ENCODE data around the gene CCT3.
A peak's percentile ranks its signal among the peaks of the same experiment; 100 is the strongest.
"Not testable (repeated sequence)": the region's sequence is repeated elsewhere in the genome, so short reads cannot be mapped to it uniquely, and the experiment has no call there.

CCT3 gene

DNA sequence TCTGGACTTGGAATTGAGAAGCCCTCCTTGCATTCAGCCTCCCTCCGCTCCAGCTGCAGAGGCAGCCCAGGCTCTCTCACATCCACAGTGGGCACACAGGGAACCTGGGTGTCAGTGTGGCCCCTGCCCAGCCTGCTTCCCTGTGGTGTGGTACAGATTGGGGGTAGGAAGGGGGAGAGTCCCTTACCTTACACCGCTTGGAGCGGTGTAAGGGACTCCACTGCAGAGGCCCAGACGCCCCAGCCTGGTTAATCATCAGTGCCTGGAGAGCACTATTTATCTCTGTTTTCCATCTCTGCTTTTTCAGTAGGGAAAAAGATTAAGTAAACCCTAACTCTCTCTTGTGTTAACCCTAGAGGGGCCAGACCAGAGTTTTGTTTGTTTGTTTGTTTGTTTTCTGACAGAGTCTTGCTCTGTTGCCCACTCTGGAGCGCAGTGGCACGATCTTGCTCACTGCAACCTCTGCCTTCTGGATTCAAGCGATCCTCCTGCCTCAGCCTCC lies 30.1 kb upstream of the CCT3 start:
- no peak for DNase-seq

DNA sequence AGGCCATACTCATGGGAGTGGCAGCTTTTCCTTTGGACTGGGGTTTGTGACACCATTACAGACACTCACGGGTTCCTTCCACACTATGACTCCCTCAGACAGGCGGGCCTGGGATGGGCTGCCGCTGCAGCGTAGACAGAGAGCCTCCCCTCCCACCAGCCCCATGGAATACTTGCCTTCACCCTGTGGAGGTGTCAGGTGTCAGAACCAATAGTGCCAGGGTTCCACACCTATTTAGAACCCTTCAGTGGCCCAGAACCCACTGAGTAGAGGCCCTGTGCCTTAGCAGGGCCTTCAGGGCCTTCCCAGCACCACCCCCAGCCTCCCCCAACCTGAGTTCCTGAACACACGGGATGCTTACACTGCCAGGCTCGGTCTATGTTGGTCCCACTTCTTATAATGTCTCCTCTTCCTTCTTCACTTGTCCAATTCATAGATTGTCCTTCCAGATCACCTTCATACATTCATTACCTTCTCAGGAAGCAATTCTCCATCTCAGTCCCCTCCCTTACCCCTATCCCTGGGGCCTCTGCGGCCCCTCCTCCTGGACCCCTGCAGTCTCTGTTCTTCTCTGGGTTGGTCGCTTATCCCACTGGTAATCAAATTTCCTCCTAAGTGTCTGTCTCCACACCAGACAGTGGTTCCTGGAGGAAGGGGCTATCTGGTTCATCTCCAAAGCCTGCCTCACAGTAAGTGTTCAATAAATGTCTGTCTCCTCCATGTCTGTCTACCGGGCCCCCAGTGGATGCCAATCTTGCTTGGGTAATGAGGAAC lies 29.5 kb upstream of the CCT3 start:
- no peak for DNase-seq

DNA sequence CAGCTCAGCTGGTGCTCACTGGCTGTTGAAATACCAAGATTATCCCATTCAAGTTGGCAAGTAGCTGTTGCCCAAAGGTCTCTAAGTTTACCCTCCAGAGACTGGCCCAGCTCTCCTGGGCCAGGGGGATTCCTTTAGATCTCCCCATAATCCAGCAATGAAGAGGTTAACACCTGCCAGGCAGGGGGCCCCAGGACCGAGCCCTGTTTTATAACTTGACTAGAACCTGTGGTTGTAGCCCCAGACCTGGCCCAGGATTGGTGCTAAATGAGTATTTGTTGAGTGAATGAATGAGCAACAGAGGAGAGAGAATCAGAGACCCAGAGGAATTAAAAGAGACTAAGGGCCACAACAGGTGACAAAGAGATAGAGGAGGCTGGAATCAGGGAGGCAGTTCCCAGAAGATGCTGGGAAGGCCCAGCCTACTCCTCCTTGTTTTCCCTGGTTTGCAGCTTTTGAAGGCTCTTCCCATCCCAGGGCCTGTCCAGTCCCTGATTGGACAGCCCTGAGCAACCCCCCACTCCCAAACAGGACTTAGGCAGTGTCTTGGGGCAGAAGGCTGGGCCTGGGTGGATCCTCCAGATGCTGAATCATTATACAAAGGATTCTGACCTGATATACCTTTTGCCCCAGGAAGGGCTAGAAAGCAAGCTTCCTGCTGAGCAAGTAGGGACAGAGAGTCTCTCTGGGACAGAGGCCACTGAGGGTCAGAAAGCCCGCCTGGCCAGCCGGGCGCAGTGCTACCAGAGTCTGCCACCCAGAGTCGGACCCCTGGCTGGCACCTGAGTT lies 28.5 kb upstream of the CCT3 start:
- DNase-seq = no peak

DNA sequence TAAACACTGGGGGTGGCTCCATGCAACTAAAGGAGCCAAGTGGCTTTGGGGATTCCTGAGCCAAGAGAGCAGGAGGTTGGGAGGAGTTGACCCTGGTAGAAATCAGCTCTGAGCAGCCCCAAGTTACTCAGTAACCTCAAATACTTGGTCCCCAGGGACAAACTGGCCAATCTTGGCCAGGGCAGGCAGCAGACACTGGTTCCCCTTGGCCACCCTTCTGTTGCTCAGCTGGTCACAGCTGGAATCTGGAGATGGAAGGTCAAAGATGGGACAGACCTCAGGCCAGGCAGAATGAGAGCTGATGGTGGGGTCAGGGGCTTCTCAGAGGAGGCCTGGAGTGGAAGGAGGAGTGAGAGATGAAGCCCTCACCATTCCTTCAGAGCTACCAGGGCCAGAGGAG lies 27.7 kb upstream of the CCT3 start:
- no peak for DNase-seq

DNA sequence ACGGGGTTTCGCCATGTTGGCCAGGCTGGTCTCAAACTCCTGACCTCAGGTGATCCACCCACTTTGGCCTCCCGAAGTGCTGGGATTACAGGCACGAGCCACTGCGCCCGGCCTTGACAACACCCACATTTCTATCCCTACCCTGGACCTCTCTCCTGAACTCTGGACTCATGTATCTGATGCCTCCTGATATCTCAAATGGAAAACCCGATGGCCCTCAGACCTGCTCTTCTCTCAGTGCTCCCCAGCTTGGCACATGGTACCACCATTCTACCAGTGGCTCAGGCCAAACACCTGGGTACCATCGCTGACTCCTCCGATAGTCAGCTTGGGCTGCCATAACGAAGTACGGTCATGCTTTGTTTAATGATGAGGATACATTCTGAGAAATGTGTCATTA lies 22.4 kb upstream of the CCT3 start:
- DNase-seq = no peak

DNA sequence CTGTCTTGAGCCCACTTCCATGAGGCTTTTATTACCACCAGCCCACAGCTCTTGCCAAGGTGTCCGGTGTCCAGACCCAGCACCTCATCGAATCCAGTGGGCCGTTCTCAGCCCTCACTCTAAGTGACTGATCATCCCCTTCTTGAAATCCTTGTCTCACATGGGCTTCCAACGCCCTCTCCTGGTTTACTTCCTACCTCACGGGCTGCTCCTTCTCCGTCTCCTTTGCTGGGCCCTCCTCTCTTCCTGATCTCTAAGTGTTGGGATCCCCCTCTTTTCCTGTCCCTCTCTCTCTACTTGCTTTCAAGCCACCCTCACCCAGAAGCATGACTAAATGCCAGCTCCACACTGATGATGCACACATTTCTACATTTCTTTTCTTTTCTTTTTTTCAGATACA lies 21.9 kb upstream of the CCT3 start:
- DNase-seq = no peak

DNA sequence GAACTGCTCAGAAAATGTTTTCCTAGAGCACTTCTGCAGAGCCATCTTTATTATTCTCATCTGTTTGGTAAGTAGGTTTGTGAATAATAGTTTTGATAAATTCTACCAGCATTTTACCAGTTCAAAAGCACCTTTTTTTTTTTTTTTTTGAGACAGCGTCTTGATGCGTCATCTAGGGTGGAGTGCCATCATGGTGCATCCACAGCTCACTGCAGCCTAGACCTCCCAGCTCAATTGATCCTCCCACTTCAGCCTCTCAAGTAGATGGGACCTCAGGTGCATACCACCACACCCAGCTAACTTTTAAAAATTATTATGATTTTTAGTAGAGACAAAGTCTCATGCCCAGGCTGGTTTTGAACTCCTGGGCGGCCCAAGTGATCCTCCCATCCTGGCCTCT lies 21.2 kb upstream of the CCT3 start:
- no peak for DNase-seq

DNA sequence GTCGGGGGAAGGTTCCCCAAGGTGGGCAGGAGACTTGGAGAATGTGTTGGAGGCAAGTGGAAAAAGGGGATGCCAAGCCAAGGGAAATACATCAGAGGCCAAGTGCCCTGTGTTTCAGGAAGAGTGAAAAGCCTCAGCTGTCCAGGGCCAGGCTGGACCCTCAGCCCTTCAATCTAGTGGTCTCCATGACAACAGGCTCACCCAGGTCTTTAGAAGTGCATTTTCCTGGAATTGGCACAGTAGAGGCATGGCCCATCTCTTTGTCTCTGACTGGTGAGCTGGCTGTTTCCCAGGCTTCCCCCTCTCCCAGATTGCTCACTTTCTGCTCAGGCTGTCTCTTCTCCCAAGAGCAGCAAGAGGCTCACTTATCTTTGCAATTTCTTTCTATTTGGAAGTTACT lies 20.5 kb upstream of the CCT3 start:
- no peak for DNase-seq

DNA sequence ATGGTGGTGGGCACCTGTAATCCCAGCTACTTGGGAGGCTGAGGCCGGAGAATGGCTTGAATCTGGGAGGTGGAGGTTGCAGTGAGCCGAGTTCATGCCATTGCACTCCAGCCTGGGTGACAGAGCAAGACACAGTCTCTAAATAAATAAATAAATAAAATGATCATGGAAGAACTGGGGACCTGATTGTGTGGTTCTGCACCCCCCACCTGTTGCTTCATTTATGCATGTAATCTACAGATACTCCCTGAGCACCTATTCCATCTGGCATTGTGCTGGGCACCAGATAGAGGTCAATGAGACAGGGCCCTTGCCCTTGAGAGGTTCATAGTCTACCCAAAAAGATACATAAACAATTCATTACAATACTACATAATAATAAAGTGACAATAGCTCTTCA lies 19.9 kb upstream of the CCT3 start:
- DNase-seq = no peak

DNA sequence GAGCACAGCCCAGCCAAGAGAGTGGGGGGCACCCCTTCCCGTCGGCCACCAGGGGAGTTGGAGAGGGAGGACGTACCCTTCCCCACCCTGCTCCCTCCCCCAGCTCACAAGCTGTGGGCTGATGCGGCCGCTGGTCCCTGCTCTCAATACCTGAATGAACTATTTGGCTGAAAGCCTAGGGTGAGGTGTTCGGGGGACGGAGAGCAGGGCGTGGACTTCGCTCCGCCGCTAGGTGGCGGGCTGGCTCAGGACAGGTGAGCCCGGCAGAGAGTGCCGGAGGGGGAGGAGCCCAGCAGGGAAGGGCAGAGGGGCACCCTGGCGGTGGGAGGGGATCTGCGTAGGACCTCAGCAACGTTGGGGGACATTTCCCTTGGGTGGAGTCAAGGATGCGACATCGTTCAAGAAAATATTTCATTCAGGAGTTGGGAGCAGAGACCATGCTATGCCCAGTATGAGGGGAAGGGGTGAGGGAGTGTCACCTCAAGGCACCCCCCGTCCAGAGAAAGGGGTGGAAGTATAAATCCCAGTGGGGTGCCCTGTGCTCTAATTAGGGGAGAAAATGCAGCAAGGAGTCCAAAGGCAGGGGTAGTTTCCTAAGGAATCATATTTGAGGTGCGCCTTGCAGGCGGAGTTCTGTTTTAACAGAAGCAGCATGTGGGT lies 18.9 kb upstream of the CCT3 start:
- DNase-seq = peak; percentile 51

DNA sequence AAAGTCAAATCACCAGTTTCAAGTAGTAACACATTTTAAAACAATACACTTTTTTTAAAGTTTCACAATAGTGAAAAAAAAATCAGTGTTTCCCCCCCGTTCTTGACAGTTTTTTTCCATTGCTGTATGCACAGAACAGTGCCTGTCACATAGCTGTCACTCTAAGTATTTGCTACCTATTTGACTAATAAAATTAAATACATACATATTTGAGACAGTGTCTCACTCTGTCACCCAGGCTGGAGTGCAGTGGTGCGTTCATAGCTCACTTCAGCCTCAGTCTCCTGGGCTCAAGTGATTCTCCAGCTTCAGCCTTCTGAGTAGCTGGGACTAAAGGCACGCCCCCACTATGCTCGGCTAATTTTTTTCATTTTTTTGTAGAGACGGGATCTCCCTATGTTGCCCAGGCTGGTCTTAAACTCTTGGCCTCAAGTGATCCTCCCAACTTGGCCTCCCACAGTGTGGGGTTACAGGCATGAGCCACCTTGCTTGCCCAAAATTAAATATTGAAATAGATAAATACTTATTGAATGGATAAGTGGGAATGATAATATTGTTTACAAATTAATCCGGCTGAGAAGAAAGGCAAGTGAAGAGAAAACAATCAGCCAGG lies 18.3 kb upstream of the CCT3 start:
- no peak for DNase-seq

DNA sequence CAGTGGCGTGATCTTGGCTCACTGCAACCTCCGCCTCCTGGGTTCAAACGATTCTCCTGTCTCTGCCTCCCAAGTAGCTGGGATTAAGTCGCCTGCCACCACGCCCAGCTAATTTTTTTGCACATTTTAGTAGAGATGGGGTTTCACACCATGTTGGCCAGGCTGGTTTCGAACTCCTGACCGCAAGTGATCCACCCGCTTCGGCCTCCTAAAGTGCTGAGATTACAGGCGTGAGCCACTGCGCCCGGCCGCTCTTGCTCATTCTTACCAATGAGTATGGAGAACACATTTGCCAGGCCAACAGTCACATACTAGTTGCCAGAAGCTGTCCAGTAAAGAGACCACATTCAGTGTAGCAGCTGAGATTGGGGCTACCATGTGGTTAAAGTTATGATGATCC lies 14.4 kb upstream of the CCT3 start:
- DNase-seq = not testable (repeated sequence)

DNA sequence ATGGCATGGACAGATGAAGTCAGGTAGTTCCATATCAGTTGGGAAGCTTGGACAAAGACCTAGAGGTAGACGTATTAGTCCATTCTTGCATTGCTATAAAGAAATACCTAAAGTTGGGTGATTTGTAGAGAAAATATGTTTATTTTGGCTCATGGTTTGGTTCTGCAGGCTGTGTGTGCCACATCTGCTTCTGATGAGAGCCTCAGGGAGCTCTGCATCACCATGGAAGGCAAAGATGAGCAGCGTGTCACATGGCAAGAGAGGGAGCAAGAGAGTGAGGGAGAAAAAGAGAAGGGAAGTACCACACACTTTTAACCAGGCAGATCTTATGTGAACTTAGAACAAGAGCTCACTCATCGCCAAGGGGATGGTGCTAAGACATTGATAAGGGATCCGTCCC lies 9.2 kb upstream of the CCT3 start:
- no peak for DNase-seq

DNA sequence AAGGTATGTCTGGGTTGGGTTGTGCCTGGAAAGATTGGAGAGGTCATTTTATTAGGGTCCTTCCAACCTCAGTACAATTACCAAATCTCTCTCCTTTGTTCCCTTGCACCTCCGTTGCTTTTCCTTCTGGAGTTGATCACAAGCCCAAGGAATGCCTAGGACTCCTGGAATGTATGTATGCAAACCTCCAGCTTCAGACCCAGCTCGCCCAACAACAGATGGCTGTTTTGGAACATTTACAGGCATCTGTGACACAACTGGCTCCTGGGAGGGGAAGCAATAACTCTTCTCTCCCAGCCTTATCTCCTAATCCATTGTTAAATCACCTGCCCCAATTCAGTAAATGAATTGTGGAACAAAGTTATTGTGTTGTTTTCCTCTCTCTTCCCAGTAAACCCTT lies 8.5 kb upstream of the CCT3 start:
- no peak for DNase-seq

DNA sequence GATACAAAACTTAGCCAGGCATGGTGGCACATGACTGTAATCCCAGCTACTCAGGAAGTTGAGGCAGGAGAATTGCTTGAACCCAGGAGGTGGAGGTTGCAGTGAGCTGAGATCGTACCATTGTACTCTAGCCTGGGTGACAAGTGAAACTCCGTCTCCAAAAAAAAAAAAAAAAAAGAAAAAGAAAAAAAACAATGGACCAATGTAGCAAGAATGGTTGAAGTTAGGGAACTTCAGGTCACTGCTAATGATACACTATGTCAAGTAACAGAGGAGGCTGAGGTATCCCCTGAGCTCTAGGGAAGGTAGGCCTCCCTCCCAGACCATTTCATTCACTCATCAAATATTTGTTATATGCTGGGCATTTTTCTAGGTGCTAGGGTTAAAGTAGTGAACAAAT lies 7.9 kb upstream of the CCT3 start:
- not testable (repeated sequence) for DNase-seq

DNA sequence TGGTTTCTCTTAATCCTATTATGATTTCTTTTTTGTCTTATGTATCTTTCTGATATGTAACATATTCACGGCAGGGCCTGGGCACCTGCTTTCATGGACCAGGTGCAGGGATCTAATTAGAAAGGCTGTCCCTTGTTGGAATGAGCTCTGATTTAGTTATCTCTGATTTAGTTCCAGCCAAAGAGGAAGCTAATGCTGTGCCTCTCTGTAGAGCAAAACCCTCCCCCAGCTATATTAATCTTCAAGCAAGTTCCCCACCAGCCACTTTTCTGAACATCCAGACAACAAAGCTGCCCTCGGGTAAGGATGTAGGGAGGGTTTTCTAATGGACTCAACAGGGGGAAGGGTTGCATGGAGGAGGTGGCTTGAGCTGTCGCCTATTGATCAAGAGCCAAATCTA lies 6.3 kb upstream of the CCT3 start:
- DNase-seq = no peak

DNA sequence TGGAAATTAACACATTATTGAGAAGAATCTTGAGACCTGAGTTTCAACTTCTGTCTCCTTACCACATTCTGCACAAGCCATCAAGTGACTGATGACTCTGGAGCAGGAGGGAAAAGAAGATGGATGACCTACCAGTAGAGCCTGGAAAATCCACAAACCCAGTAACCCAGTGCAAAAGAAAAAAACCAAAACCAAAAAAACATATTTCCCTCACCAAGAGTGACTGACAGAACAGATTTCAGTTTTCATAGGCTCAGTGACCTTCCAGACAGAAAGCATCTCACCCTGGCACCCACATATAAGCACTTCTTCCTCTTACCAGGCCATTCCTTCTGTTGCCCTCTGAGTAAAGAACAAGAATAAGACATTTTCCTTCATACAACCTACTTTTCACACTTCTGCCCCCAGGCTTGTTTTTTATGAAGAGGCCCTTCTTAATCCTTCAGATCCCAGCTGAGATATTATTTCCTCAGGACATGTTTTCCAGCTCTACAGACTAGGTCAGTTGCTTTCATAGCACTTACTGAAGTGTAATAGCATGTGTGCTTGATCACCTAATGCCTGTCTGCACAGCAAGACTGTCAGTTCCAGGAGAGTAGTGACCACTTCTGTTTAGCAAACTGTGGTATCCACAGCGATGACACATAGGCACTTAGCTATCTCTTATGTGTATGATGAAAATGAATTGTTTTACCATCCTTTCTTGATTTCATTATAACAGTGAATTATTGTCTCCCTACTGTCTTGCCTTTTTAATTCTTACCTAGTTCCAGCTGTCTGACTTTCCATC lies 4.3 kb upstream of the CCT3 start:
- DNase-seq = no peak

DNA sequence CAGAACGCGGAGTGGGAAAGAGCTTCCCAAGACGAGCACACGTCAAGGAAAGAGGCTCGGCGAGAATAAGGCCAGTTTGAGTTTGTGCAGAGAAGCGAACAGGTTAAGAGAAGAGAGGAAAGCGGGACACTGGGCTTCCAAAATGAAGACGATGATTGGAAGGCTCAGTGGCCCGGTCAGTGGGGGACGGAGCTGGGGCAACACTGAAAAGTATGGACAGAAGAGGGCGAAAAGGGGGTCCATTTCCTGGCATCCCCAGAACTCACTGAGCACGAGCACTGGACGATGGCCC lies 258 bp downstream of the CCT3 start:
- no peak for DNase-seq

DNA sequence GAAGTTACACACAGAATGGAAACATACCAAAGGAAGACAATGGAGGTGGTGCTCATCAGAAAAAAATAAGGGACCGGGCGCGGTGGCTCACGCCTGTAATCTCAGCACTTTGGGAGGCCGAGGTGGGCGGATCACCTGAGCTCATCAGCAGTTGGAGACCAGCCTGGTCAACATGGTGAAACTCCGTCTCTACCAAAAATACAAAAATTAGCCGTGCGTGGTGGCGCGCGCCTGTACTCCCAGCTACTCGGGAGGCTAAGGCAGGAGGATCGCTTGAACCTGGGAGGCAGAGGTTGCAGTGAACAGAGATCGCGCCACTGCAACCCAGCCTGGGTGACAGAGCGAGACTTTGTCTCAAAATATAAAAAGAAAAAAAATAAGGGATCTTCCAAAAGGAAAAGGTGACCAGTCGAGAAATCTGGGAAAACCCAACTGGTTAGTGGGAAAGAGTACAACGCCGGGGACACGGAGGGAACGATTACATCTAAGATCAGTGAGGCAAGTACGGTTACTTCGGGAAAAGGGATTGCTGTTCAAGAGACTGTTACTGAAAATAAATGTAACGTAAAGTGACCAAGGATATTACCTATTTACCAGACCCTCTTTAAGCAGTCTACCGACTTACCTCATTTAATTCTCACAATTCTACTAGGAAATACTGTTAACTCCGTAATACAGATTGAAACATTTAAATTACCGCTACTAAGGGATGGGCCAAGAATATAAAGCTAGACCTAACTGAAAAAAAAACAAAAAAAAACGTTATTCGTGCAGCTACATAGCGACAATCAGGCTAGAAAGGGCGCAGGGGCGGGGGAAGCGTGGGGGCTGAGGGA lies 822 bp downstream of the CCT3 start:
- no peak for DNase-seq

DNA sequence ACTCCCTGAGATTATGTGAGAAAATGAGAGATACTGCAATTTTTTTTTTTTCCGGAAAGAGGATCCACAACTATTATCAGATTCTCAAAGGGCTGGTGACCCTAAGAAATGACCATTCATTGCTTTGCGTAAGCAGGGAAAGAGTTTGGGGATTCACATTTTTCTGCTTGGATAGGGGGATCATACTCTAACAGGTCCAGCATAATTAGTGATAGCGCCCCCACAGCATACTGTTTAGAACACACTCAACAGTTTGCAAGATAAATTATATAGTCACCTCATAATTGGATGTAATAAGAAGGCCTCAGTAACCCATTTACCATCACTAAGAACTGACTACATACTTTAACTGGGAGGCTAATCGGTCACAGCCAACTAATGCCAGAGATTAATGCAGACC lies 1.9 kb downstream of the CCT3 start:
- no peak for DNase-seq

DNA sequence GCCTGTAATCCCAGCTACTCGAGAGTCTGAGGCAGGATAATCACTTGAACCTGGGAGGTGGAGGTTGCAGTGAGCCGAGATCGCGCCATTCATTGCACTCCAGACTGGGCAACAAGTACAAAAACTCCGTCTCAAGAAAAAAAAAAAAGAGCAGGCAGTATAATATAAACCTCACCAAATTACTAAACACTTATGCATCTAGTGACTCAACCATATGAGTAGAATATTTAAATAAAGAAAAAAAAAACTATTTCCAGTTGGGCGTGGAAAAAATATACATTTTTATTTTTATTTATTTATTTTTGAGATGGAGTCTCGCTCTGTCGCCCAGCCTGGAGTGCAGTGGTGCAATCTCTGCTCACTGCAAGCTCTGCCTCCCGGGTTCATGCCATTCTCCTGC lies 14.9 kb downstream of the CCT3 start:
- DNase-seq = not testable (repeated sequence)

DNA sequence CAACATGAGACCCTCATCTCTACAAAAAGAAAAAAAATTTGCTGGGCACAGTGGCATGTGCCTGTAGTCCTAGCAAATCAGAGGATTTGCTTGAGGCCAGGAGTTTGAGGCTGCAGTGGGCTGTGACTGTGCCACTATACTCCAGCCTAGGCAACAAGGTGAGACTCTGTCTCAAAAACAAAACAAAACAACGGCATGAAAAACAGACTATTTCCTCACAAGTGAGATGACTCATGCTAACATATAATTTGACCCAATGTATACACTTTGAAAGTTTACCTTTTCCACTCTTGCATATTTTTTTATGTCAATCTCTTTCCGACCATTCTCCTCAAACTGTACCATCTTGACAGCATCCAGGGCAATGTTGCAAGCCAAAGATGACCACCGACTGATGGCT lies 17.5 kb downstream of the CCT3 start:
- no peak for DNase-seq
